ENCODE measurements around the gene SUFU.

Gene SUFU

DNA sequence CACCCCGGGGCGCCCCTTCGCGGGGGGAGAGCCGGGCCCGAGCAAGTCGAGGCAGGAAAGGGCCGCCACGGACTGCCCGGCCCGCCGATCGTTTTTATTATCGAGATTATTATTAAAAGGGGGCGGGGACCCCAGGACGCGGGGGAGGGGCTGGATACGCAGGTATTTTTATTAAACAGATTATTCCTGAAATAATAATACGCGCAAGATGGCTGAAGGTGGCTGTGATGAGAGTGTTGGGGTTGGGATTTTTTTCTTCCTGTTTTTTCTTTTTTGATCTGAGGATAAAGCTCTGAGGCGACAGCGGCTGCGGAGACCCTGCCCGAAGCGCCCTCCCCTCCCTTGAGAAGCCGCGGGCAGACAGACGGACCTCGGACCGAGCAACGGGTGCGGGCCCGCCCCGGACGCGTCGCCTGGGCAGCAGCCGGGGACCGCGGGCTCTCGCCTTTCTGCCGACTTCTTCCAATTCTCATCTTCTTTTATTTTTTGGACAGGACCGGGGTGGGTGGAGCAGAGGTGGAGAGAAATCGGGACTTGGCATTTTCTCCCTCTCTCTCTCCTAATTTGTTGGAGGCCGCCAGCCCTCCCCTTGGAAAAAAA lies 139.1 kb downstream of the SUFU start:
- peak overlapping the region; percentile 100 for H3K27ac ChIP-seq
- CTCF ChIA-PET, result interaction anchor here (1.1 kb wide), 1 partner anchor 59 kb away, joined by 3 read pairs; no protein-coding TSS in a partner anchor
- TF ChIP-seq CTCF (conservative IDR thresholded peaks at IDR 0.05; ENCODE audit: low read depth), result no peak
- POLR2A ChIA-PET (ENCODE audit: low non-redundant PET), result interaction anchor here (0.6 to 1.2 kb wide), 3 partner anchors 13 to 515 kb away, joined by 3 to 4 read pairs (median 4); no protein-coding TSS in a partner anchor
- DNase-seq (ENCODE audit: low spot score), result peak; percentile 81

DNA sequence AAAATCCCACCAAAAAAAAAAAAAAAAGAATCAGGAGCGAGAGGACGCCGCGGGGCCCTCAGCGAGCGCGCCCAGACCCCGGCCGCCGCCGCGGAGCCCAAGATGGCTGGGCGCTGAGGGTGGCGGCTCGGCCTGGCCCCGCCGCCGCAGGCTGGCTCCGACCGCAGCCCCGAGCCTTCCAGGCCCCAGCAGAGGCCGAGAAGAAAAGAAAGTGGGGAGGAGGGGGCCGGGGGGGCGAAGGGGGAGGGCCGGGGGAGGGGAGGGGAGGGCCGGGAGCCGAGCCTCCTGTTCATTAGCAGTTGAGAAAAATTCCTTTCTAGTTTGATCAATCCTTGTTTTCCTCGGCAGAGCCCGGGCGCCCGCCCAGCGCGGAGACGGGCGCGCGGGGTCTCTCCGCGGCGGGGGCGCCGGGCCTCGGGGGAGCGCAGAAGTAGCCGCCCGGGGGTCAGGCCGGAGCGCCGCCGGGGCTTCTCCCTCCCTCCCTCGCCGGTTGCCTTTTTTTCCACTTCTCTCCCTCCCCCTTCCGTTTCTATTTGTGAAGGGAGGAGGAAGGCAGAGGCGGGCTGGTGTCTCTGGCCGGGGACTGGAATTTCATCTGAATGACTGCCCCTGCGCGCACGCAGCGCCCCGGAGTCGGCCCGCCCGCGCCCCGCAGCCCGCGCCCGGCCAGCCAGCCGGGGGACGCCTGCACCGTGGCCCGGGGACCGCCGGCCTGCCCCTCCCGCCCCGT lies 139.7 kb downstream of the SUFU start:
- CTCF ChIA-PET, result interaction anchor here (0.6 to 1.0 kb wide), 2 partner anchors 15 to 60 kb away, joined by 3 read pairs; no protein-coding TSS in a partner anchor
- POLR2A ChIA-PET (ENCODE audit: low non-redundant PET), result interaction anchor here (1.0 kb wide), 1 partner anchor 48 kb away, joined by 4 read pairs; no protein-coding TSS in a partner anchor
- DNase-seq (ENCODE audit: low spot score), result peak; percentile 72
- no peak for TF ChIP-seq CTCF (conservative IDR thresholded peaks at IDR 0.05; ENCODE audit: low read depth)
- peak overlapping the region; percentile 100 for H3K27ac ChIP-seq

GRCh38 chr10:102644066-102644645 lies 140.4 kb downstream of the SUFU start, which contains the start of gene TRIM8:
TRIM8 (plus strand) TSS chr10:102644479; CDS start chr10:102644618, 139 bp downstream.
- TF ChIP-seq CTCF (conservative IDR thresholded peaks at IDR 0.05; ENCODE audit: low read depth), result no peak
- ChIA-PET POLR2A (ENCODE audit: low non-redundant PET) (interaction anchor here (0.6 to 1.0 kb wide), 4 partner anchors 13 to 76 kb away, joined by 3 to 4 read pairs (median 4); no protein-coding TSS in a partner anchor), CTCF (interaction anchor here (0.6 to 1.4 kb wide), 9 partner anchors 12 to 298 kb away, joined by 3 to 9 read pairs (median 3); no protein-coding TSS in a partner anchor)
- H3K27ac ChIP-seq, result peak within 1 kb of the TSS; percentile 100
- DNase-seq (ENCODE audit: low spot score), result no peak

GRCh38 chr10:102644646-102645387 lies 141.0 kb downstream of the SUFU start:
- CTCF ChIA-PET, result interaction anchor here (0.6 to 1.4 kb wide), 15 partner anchors 11 to 517 kb away, joined by 3 to 9 read pairs (median 3); partner anchors contain the start of genes ARL3 and SFXN2
- peak overlapping the region; percentile 100 for H3K27ac ChIP-seq
- peak; percentile 63 for DNase-seq (ENCODE audit: low spot score)
- peak; percentile 85 for TF ChIP-seq CTCF (conservative IDR thresholded peaks at IDR 0.05; ENCODE audit: low read depth)
- POLR2A ChIA-PET (ENCODE audit: low non-redundant PET), result interaction anchor here (0.5 to 1.0 kb wide), 6 partner anchors 12 to 682 kb away, joined by 3 to 16 read pairs (median 4); no protein-coding TSS in a partner anchor

DNA sequence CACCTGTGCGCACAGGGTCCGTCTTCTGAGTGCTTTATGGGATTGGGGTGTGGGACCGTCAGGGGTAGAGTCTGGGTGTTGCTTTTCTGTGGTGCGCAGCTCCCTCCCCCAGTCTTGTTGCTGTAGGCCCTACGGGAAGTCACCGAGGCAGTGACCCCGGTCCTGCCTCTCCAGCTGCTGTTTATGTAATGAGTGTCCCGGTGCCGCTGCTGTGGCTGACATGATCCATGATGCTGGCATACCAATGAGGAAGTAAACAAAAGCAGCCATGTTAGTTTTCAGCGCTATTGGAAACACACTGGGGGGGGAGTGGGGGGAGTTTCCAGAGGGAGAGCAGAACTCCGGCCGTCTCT lies 141.6 kb downstream of the SUFU start:
- POLR2A ChIA-PET (ENCODE audit: low non-redundant PET), result interaction anchor here (0.5 to 1.0 kb wide), 4 partner anchors 16 to 681 kb away, joined by 3 to 16 read pairs (median 4); no protein-coding TSS in a partner anchor
- peak overlapping the region; percentile 100 for H3K27ac ChIP-seq
- DNase-seq (ENCODE audit: low spot score), result no peak

More for the DNA sequence above, 141.6 kb downstream of the SUFU start:
- CTCF ChIA-PET, result interaction anchor here (0.6 to 1.4 kb wide), 8 partner anchors 30 to 518 kb away, joined by 3 to 9 read pairs (median 3); partner anchors contain the start of genes ARL3 and SFXN2
- TF ChIP-seq CTCF (conservative IDR thresholded peaks at IDR 0.05; ENCODE audit: low read depth), result no peak
